Measurements from ENCODE around the gene PI4K2A.

GRCh38 chr10:97618285-97618684 lies 22.2 kb upstream of the PI4K2A start:
- TF ChIP-seq, protein P1, sequence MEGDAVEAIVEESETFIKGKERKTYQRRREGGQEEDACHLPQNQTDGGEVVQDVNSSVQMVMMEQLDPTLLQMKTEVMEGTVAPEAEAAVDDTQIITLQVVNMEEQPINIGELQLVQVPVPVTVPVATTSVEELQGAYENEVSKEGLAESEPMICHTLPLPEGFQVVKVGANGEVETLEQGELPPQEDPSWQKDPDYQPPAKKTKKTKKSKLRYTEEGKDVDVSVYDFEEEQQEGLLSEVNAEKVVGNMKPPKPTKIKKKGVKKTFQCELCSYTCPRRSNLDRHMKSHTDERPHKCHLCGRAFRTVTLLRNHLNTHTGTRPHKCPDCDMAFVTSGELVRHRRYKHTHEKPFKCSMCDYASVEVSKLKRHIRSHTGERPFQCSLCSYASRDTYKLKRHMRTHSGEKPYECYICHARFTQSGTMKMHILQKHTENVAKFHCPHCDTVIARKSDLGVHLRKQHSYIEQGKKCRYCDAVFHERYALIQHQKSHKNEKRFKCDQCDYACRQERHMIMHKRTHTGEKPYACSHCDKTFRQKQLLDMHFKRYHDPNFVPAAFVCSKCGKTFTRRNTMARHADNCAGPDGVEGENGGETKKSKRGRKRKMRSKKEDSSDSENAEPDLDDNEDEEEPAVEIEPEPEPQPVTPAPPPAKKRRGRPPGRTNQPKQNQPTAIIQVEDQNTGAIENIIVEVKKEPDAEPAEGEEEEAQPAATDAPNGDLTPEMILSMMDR (IDR thresholded peaks at IDR 0.05; ENCODE audit: insufficient read depth, low read length, poor library complexity, severe bottlenecking): no peak
- no peak for TF ChIP-seq EZH2phosphoT487 (conservative IDR thresholded peaks at IDR 0.05; ENCODE audit: low read length)
